ENCODE measurements around the gene ARHGAP44. TPM values are rescaled to one million over a fixed set of nuclear protein-coding genes. Genes with fewer than 3 reads are reported as not detected.

The ARHGAP44 gene
- total RNA-seq, 4 donors from 2014 or later, result 1.4 to 6.2 (median 2.1) TPM

- H3K4me3 ChIP-seq, result peak overlapping the region in 1 of 4 donors; percentile 2
- H3K9me3 ChIP-seq, result no peaks in the 10 kb centered on the region
- ATAC-seq, result peak; percentile 47 to 56
- H3K27me3 ChIP-seq, result peaks cover 0 to 3% (median 0%) of the 10 kb centered on the region in 3 donors
- no peaks in the 10 kb centered on the region for H3K36me3 ChIP-seq
- H3K4me1 ChIP-seq, result no peaks in the 10 kb centered on the region
- intact Hi-C loops (cut with DNase I; ENCODE audit: low total_unique reads), result no loop called here
- TF ChIP-seq, protein P1, sequence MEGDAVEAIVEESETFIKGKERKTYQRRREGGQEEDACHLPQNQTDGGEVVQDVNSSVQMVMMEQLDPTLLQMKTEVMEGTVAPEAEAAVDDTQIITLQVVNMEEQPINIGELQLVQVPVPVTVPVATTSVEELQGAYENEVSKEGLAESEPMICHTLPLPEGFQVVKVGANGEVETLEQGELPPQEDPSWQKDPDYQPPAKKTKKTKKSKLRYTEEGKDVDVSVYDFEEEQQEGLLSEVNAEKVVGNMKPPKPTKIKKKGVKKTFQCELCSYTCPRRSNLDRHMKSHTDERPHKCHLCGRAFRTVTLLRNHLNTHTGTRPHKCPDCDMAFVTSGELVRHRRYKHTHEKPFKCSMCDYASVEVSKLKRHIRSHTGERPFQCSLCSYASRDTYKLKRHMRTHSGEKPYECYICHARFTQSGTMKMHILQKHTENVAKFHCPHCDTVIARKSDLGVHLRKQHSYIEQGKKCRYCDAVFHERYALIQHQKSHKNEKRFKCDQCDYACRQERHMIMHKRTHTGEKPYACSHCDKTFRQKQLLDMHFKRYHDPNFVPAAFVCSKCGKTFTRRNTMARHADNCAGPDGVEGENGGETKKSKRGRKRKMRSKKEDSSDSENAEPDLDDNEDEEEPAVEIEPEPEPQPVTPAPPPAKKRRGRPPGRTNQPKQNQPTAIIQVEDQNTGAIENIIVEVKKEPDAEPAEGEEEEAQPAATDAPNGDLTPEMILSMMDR (IDR thresholded peaks at IDR 0.05 in 4 of 5, conservative IDR thresholded peaks at IDR 0.05 in 1 of 5), result peak; percentile 52 to 93 (median 66)
- no peak for TF ChIP-seq POLR2A (IDR thresholded peaks at IDR 0.05)
- no peak overlapping the region for H3K27ac ChIP-seq
- in situ Hi-C loops (cut with MboI; ENCODE audit: low sequenced_read_pairs in 4 of 4), result loop anchor here in 2 of 4 donors (25.0 kb wide), 3 partner anchors 113 to 1012 kb away; partner anchors contain the start of gene MAP2K4 (in 1 of the 2)
- DNase-seq, result peak in 1 of 2 donors; percentile 26
Measured at GRCh38 chr17:13024526-13025257, 235.4 kb downstream of the ARHGAP44 start.

GRCh38 chr17:13025258-13025627 lies 235.9 kb downstream of the ARHGAP44 start:
- Histone ChIP-seq H3K4me3 (no peak overlapping the region), H3K9me3 (no peaks in the 10 kb centered on the region), H3K27me3 (peaks cover 0 to 3% (median 0%) of the 10 kb centered on the region in 3 donors), H3K27ac (no peak overlapping the region), H3K36me3 (no peaks in the 10 kb centered on the region), H3K4me1 (no peaks in the 10 kb centered on the region)
- no peak for TF ChIP-seq POLR2A (IDR thresholded peaks at IDR 0.05)
- TF ChIP-seq, protein P1 (IDR thresholded peaks at IDR 0.05 in 4 of 5, conservative IDR thresholded peaks at IDR 0.05 in 1 of 5), result no peak
- ATAC-seq (no peak), DNase-seq (no peak)
- intact Hi-C loops (cut with DNase I; ENCODE audit: low total_unique reads) (no loop called here), in situ Hi-C loops (cut with MboI; ENCODE audit: low sequenced_read_pairs in 4 of 4) (loop anchor here in 1 of 4 donors (25.0 kb wide), 1 partner anchor 112 kb away; no protein-coding TSS in a partner anchor)

- Histone ChIP-seq H3K4me1 (no peaks in the 10 kb centered on the region), H3K27me3 (peaks cover 0 to 3% (median 0%) of the 10 kb centered on the region in 3 donors), H3K4me3 (no peak overlapping the region), H3K36me3 (no peaks in the 10 kb centered on the region), H3K9me3 (no peaks in the 10 kb centered on the region), H3K27ac (no peak overlapping the region)
- intact Hi-C loops (cut with DNase I; ENCODE audit: low total_unique reads) (no loop called here), in situ Hi-C loops (cut with MboI; ENCODE audit: low sequenced_read_pairs in 4 of 4) (loop anchor here in 1 of 4 donors (25.0 kb wide), 1 partner anchor 112 kb away; no protein-coding TSS in a partner anchor)
- TF ChIP-seq POLR2A (IDR thresholded peaks at IDR 0.05), result no peak
- TF ChIP-seq, protein P1 (IDR thresholded peaks at IDR 0.05 in 4 of 5, conservative IDR thresholded peaks at IDR 0.05 in 1 of 5), result no peak
- DNase-seq (no peak), ATAC-seq (no peak)
Measured at GRCh38 chr17:13025687-13026086, 236.4 kb downstream of the ARHGAP44 start.

DNA sequence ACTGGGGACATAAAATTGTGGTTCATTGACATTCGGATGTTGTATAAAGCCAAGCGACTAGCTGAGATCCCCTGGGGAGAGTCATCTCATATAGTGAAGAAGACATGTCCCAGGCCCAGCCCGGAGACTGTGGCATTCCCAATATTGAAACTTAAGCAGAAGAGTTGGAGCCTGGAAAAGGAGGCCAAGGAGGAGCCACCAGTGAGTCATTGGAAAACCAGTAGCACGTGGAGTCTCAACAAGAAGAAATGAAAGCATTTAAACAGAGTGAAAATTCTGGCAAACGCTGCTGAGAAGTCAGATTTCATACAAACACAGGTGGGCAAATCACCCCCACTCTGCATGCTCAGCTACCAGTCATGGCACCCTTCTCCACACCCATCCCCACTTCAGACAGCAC lies 237.9 kb downstream of the ARHGAP44 start:
- TF ChIP-seq, protein P1 (IDR thresholded peaks at IDR 0.05 in 4 of 5, conservative IDR thresholded peaks at IDR 0.05 in 1 of 5), result no peak
- Histone ChIP-seq H3K4me1 (no peaks in the 10 kb centered on the region), H3K36me3 (no peaks in the 10 kb centered on the region), H3K4me3 (no peak overlapping the region), H3K27ac (no peak overlapping the region), H3K9me3 (no peaks in the 10 kb centered on the region), H3K27me3 (peaks cover 0 to 3% (median 0%) of the 10 kb centered on the region in 3 donors)
- intact Hi-C loops (cut with DNase I; ENCODE audit: low total_unique reads) (no loop called here), in situ Hi-C loops (cut with MboI; ENCODE audit: low sequenced_read_pairs in 4 of 4) (loop anchor here in 1 of 4 donors (25.0 kb wide), 1 partner anchor 110 kb away; no protein-coding TSS in a partner anchor)
- ATAC-seq (no peak), DNase-seq (no peak)

Measured in gastrocnemius medialis (tissue), 4 donors.